ENCODE measurements around the gene CNTROB. TPM values are rescaled to one million over a fixed set of nuclear protein-coding genes. Genes with fewer than 3 reads are reported as not detected.

Gene CNTROB
- total and polyA plus RNA-seq, 9 donors: 15.0 to 27.3 (median 25.3) TPM

DNA sequence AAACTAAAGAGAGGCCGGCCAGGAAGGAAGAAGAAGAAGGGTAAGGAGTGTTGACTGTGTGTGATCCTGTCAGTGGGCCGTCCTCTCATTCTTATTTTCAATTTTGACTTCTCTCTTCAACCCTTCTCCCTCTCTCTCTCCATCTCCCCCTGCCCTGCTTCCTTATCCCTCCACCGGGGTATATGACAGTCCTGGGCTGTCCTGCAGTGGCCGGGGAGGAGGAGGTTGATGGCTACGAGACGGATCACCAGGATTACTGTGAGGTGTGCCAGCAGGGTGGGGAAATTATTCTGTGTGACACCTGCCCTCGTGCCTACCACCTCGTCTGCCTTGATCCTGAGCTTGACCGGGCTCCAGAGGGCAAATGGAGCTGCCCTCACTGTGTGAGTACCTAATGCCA is 37.8 kb upstream of the CNTROB start:
- H3K9me3 ChIP-seq: no peaks in the 10 kb centered on the region
- peaks cover 5% of the 10 kb centered on the region for H3K4me1 ChIP-seq (ENCODE audit: insufficient read depth)
- no peak for DNase-seq
- intact Hi-C loops (cut with DNase I): no loop called here
- WGBS, 3 donors: 89 to 90% (median 89%) methylated on average over 9 of the region's 9 CpGs
- H3K4me3 ChIP-seq: no peak overlapping the region
- no peaks in the 10 kb centered on the region for H3K36me3 ChIP-seq
- TF ChIP-seq EP300 (IDR thresholded peaks at IDR 0.05) (no peak), CTCF (IDR thresholded peaks at IDR 0.05) (no peak), POLR2A (IDR thresholded peaks at IDR 0.05) (no peak)
- no peak overlapping the region for H3K27ac ChIP-seq
- no peaks in the 10 kb centered on the region for H3K27me3 ChIP-seq

- H3K27ac ChIP-seq: no peak overlapping the region
- H3K9me3 ChIP-seq: no peaks in the 10 kb centered on the region
- H3K36me3 ChIP-seq: no peaks in the 10 kb centered on the region
- H3K4me1 ChIP-seq (ENCODE audit: insufficient read depth): no peaks in the 10 kb centered on the region
- H3K4me3 ChIP-seq: no peak overlapping the region
- intact Hi-C loops (cut with DNase I): loop anchor here in 2 of 4 donors (5.0 kb wide), 1 partner anchor 33 kb away; no protein-coding TSS in a partner anchor
- 85 to 87% (median 86%) methylated on average over 8 of the region's 8 CpGs for WGBS, 3 donors
- TF ChIP-seq CTCF (IDR thresholded peaks at IDR 0.05) (no peak), EP300 (IDR thresholded peaks at IDR 0.05) (no peak), POLR2A (IDR thresholded peaks at IDR 0.05) (no peak)
- no peak for DNase-seq
- no peaks in the 10 kb centered on the region for H3K27me3 ChIP-seq
These were observed 37.1 kb upstream of the CNTROB start for GRCh38 chr17:7894866-7895265.

GRCh38 chr17:7897090-7897489 is 34.9 kb upstream of the CNTROB start:
- Histone ChIP-seq H3K27ac (no peak overlapping the region), H3K9me3 (no peaks in the 10 kb centered on the region), H3K4me1 (ENCODE audit: insufficient read depth) (no peaks in the 10 kb centered on the region), H3K27me3 (no peaks in the 10 kb centered on the region), H3K36me3 (no peaks in the 10 kb centered on the region), H3K4me3 (no peak overlapping the region)
- intact Hi-C loops (cut with DNase I): loop anchor here in 2 of 4 donors (2.0 to 5.0 kb wide), 2 partner anchors 35 to 70 kb away; no protein-coding TSS in a partner anchor
- TF ChIP-seq POLR2A (IDR thresholded peaks at IDR 0.05): no peak
- no peak for TF ChIP-seq CTCF (IDR thresholded peaks at IDR 0.05)
- no peak for TF ChIP-seq EP300 (IDR thresholded peaks at IDR 0.05)
- no peak for DNase-seq
- WGBS, 3 donors: 81 to 82% (median 81%) methylated on average over 13 of the region's 13 CpGs

GRCh38 chr17:7897773-7898172 is 34.2 kb upstream of the CNTROB start:
- no peaks in the 10 kb centered on the region for H3K4me1 ChIP-seq (ENCODE audit: insufficient read depth)
- H3K9me3 ChIP-seq: no peaks in the 10 kb centered on the region
- no peaks in the 10 kb centered on the region for H3K36me3 ChIP-seq
- TF ChIP-seq CTCF (IDR thresholded peaks at IDR 0.05) (peak in 1 of 3 donors; percentile 28), EP300 (IDR thresholded peaks at IDR 0.05) (no peak)
- no peak overlapping the region for H3K4me3 ChIP-seq
- H3K27ac ChIP-seq: no peak overlapping the region
- 26 to 30% (median 29%) methylated on average over 6 of the region's 6 CpGs for WGBS, 3 donors
- no peaks in the 10 kb centered on the region for H3K27me3 ChIP-seq
- DNase-seq: no peak
- intact Hi-C loops (cut with DNase I): loop anchor here in 2 of 4 donors (2.0 to 5.0 kb wide), 2 partner anchors 35 to 71 kb away; no protein-coding TSS in a partner anchor
